ENCODE data around the gene PWWP2B.
A peak's percentile ranks its signal among the peaks of the same experiment; 100 is the strongest.

The PWWP2B gene

DNA sequence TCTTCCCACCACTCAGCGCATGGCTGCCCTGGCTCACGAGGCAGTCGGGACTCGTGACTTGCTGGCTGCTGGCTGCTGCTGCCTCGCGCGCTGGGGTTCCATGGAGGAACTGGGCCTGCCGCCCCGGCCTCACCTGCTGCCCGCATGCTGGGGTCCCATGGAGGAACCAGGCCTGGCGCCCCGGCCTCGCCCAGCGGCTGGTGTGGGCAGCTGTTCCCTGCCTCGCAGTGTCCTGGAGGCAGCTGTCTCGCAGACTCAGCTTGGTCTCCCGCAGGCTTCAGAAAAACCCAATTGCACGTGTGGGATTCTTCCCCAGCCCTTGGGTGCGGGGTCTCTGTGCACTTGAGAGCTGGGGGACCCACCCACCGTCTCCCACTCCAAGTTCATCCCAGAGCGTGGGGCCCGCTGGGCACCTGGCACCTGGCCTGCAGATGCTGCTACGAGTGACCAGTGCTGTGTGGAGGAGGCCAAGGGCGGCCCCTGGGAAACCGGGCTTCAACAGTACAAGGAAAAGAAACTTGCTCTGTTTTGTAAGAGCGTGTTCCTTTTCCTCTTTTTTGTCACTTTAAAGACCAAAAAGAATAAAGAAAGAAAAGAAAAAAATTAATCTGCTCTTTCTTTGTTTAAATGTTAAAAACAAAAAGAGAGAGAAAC, 20.4 kb downstream of the PWWP2B start:
- Histone ChIP-seq H3K27ac (ENCODE audit: low read depth, low read length) (peak overlapping the region; percentile 41), H3K4me1 (ENCODE audit: control insufficient read depth in 5 of 5, insufficient read depth in 5 of 5, low read length in 5 of 5) (peaks cover 0 to 84% (median 70%) of the 10 kb centered on the region in 5 donors), H3K4me3 (ENCODE audit: low read depth in 1 of 5, low read length in 5 of 5) (no peak overlapping the region)

GRCh38 chr10:132417957-132418441, 21.0 kb downstream of the PWWP2B start:
- Histone ChIP-seq H3K4me1 (ENCODE audit: control insufficient read depth in 5 of 5, insufficient read depth in 5 of 5, low read length in 5 of 5) (peaks cover 0 to 84% (median 71%) of the 10 kb centered on the region in 5 donors), H3K9me3 (ENCODE audit: control insufficient read depth in 5 of 5, low read length in 5 of 5) (no peaks in the 10 kb centered on the region), H3K9ac (ENCODE audit: low read length in 5 of 5) (no peak overlapping the region), H3K27me3 (ENCODE audit: control insufficient read depth in 5 of 5, insufficient read depth in 4 of 5, low read length in 5 of 5) (no peaks in the 10 kb centered on the region), H3K27ac (ENCODE audit: low read depth, low read length) (peak overlapping the region; percentile 41), H3K4me3 (ENCODE audit: low read depth in 1 of 5, low read length in 5 of 5) (no peak overlapping the region), H3K36me3 (ENCODE audit: control insufficient read depth in 5 of 5, insufficient read depth in 5 of 5, low read length in 5 of 5) (peaks cover 0 to 15% (median 11%) of the 10 kb centered on the region in 5 donors)

More for the DNA sequence above, 20.4 kb downstream of the PWWP2B start:
- H3K9me3 ChIP-seq (ENCODE audit: control insufficient read depth in 5 of 5, low read length in 5 of 5), result no peaks in the 10 kb centered on the region
- H3K27me3 ChIP-seq (ENCODE audit: control insufficient read depth in 5 of 5, insufficient read depth in 4 of 5, low read length in 5 of 5), result no peaks in the 10 kb centered on the region
- H3K9ac ChIP-seq (ENCODE audit: low read length in 5 of 5), result no peak overlapping the region
- H3K36me3 ChIP-seq (ENCODE audit: control insufficient read depth in 5 of 5, insufficient read depth in 5 of 5, low read length in 5 of 5), result peaks cover 0 to 15% (median 11%) of the 10 kb centered on the region in 5 donors

- Histone ChIP-seq H3K36me3 (ENCODE audit: control insufficient read depth in 5 of 5, insufficient read depth in 5 of 5, low read length in 5 of 5) (peaks cover 0 to 15% (median 11%) of the 10 kb centered on the region in 5 donors), H3K9me3 (ENCODE audit: control insufficient read depth in 5 of 5, low read length in 5 of 5) (no peaks in the 10 kb centered on the region), H3K4me3 (ENCODE audit: low read depth in 1 of 5, low read length in 5 of 5) (no peak overlapping the region), H3K9ac (ENCODE audit: low read length in 5 of 5) (no peak overlapping the region), H3K4me1 (ENCODE audit: control insufficient read depth in 5 of 5, insufficient read depth in 5 of 5, low read length in 5 of 5) (peaks cover 0 to 82% (median 72%) of the 10 kb centered on the region in 5 donors), H3K27ac (ENCODE audit: low read depth, low read length) (peak overlapping the region; percentile 41), H3K27me3 (ENCODE audit: control insufficient read depth in 5 of 5, insufficient read depth in 4 of 5, low read length in 5 of 5) (no peaks in the 10 kb centered on the region)
Measured at GRCh38 chr10:132418527-132419416, 21.8 kb downstream of the PWWP2B start.

DNA sequence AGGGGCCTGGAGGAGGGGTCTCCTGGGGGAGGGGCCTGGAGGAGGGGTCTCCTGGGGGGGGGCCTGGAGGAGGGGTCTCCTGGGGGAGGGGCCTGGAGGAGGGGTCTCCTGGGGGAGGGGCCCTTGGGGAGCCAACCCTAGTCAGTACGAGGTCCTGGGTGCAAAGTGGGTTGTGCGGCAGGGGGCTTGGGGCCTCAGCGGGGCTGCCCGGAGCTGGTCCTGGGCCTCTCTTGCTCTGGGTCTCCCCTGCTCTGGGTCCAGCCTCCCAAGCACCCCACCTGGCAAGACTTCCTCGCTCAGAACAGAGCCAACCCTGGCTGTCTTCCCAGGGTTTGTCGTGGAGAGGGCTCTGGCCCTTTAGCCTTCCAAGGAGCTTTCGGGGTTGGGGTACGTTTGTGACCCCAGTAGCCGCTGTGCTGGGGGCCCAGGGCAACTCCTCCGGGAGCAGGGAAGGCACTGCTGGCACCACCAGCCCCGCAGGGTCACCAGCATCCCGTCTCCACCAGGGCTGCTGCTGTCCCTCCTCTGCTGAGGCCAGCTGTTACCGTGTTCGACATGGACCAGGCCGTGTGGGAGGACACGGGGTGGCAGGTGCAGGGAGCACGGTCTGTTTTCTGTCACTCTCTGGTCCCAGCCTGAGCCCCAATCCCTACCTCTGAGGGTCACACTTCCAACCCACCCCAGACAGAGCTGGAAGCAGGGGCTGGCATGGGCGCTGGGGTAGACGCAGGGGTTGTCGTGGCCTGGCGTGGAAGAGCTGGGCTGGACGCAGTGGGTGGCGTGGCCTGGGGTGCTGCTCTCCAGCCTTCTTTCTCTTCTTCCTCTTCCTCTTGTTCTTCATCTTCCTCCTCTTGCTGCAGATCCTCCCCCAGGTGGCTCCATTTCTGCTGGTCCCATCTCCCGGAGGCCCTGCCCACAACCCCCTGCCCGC, 22.8 kb downstream of the PWWP2B start:
- H3K4me1 ChIP-seq (ENCODE audit: control insufficient read depth in 5 of 5, insufficient read depth in 5 of 5, low read length in 5 of 5), result peaks cover 0 to 80% (median 64%) of the 10 kb centered on the region in 5 donors
- no peak overlapping the region for H3K9ac ChIP-seq (ENCODE audit: low read length in 5 of 5)
- H3K36me3 ChIP-seq (ENCODE audit: control insufficient read depth in 5 of 5, insufficient read depth in 5 of 5, low read length in 5 of 5), result peaks cover 0 to 15% (median 10%) of the 10 kb centered on the region in 5 donors
- no peak overlapping the region for H3K4me3 ChIP-seq (ENCODE audit: low read depth in 1 of 5, low read length in 5 of 5)
- H3K9me3 ChIP-seq (ENCODE audit: control insufficient read depth in 5 of 5, low read length in 5 of 5), result no peaks in the 10 kb centered on the region
- no peaks in the 10 kb centered on the region for H3K27me3 ChIP-seq (ENCODE audit: control insufficient read depth in 5 of 5, insufficient read depth in 4 of 5, low read length in 5 of 5)
- H3K27ac ChIP-seq (ENCODE audit: low read depth, low read length), result peak overlapping the region; percentile 90

DNA sequence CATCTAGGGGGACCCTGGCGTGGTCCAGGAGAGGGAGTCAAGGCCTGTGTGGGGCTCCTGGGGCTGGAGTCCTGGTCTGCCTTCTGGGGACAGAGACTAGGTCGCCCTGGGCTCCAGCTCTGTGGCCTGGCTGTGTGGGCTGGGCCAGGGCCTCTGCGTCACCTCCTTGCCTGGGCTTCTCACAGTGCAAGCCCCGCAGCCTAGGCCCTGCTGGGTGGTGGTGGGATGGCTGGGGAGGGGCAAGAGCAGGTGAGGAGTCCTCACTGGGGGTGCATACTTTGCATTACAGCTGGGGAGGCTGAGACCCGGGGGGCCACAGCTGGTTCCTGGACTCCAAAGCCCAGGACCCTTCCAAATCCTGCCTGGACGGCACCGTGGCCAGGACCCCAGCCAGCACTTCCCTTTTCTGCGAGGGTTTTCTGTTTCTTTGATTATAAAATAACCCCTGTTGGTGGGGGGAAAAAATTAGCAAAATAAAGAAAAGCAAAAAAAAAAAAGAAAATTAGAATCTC, 23.5 kb downstream of the PWWP2B start:
- H3K27me3 ChIP-seq (ENCODE audit: control insufficient read depth in 5 of 5, insufficient read depth in 4 of 5, low read length in 5 of 5), result no peaks in the 10 kb centered on the region
- H3K27ac ChIP-seq (ENCODE audit: low read depth, low read length), result peak overlapping the region; percentile 90
- peaks cover 0 to 74% (median 64%) of the 10 kb centered on the region in 5 donors for H3K4me1 ChIP-seq (ENCODE audit: control insufficient read depth in 5 of 5, insufficient read depth in 5 of 5, low read length in 5 of 5)
- H3K9ac ChIP-seq (ENCODE audit: low read length in 5 of 5), result peak overlapping the region in 1 of 5 donors; percentile 30
- H3K9me3 ChIP-seq (ENCODE audit: control insufficient read depth in 5 of 5, low read length in 5 of 5), result no peaks in the 10 kb centered on the region
- H3K36me3 ChIP-seq (ENCODE audit: control insufficient read depth in 5 of 5, insufficient read depth in 5 of 5, low read length in 5 of 5), result peaks cover 0 to 9% (median 3%) of the 10 kb centered on the region in 5 donors
- no peak overlapping the region for H3K4me3 ChIP-seq (ENCODE audit: low read depth in 1 of 5, low read length in 5 of 5)

- Histone ChIP-seq H3K27me3 (ENCODE audit: control insufficient read depth in 5 of 5, insufficient read depth in 4 of 5, low read length in 5 of 5) (no peaks in the 10 kb centered on the region), H3K36me3 (ENCODE audit: control insufficient read depth in 5 of 5, insufficient read depth in 5 of 5, low read length in 5 of 5) (peaks cover 0 to 4% (median 0%) of the 10 kb centered on the region in 5 donors), H3K4me1 (ENCODE audit: control insufficient read depth in 5 of 5, insufficient read depth in 5 of 5, low read length in 5 of 5) (peaks cover 0 to 74% (median 64%) of the 10 kb centered on the region in 5 donors), H3K27ac (ENCODE audit: low read depth, low read length) (peak overlapping the region; percentile 90), H3K9me3 (ENCODE audit: control insufficient read depth in 5 of 5, low read length in 5 of 5) (no peaks in the 10 kb centered on the region), H3K4me3 (ENCODE audit: low read depth in 1 of 5, low read length in 5 of 5) (peak overlapping the region in 2 of 5 donors; percentile 16 to 18), H3K9ac (ENCODE audit: low read length in 5 of 5) (peak overlapping the region in 4 of 5 donors; percentile 68 to 86 (median 73))
Measured at GRCh38 chr10:132420981-132421846, 24.2 kb downstream of the PWWP2B start.

GRCh38 chr10:132421847-132422751, 25.1 kb downstream of the PWWP2B start:
- Histone ChIP-seq H3K36me3 (ENCODE audit: control insufficient read depth in 5 of 5, insufficient read depth in 5 of 5, low read length in 5 of 5) (peaks cover 0 to 5% (median under 1%) of the 10 kb centered on the region in 5 donors), H3K9ac (ENCODE audit: low read length in 5 of 5) (peak overlapping the region in 4 of 5 donors; percentile 68 to 86 (median 73)), H3K27ac (ENCODE audit: low read depth, low read length) (peak overlapping the region; percentile 90), H3K4me3 (ENCODE audit: low read depth in 1 of 5, low read length in 5 of 5) (peak overlapping the region in 1 of 5 donors; percentile 18), H3K27me3 (ENCODE audit: control insufficient read depth in 5 of 5, insufficient read depth in 4 of 5, low read length in 5 of 5) (no peaks in the 10 kb centered on the region), H3K4me1 (ENCODE audit: control insufficient read depth in 5 of 5, insufficient read depth in 5 of 5, low read length in 5 of 5) (peaks cover 0 to 71% (median 57%) of the 10 kb centered on the region in 5 donors), H3K9me3 (ENCODE audit: control insufficient read depth in 5 of 5, low read length in 5 of 5) (no peaks in the 10 kb centered on the region)
